SU-DHL-6 (cell line): ENCODE results near the gene KIAA1586.

Experiments
- CTCF ChIP-seq: fragments of 200-600 bp; sonication (generic); IDR thresholded peaks from one replicate; pipeline ENCODE4 v1.5.1; 2017; ENCODE audit warnings: antibody characterized with exemption, mild to moderate bottlenecking, low read length, moderate library complexity; ENCODE audit not compliant: insufficient read depth, poor library complexity, severe bottlenecking
- EZH2phosphoT487 ChIP-seq: fragments of 200-600 bp; sonication (generic), shearing (Covaris generic); conservative IDR thresholded peaks from 2 replicates; pipeline ENCODE4 v1.6.1; 2018; ENCODE audit warnings: mild to moderate bottlenecking, antibody characterized with exemption, low read length, moderate library complexity, mixed read lengths

DNA sequence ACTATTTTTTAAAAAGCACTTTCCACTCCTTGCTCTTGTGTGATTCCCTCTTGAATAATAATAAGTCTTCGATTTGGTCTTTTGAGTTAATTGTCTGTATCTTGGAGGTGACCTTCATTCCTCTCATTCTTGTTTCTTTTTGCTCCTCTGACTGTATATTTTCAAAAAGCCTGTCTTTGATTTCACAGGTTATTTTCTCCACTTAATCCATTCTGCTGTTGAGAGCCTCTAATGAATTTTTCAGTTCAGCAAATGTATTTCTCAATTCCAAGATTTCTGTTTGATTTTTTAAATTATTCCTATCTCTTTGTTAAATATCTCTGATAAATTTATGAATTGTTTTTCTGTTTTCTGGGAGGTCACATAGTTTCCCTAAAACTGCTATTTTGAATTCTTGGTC is 21.7 kb upstream of the KIAA1586 start:
- TF ChIP-seq CTCF (no peak), EZH2phosphoT487 (no peak)
